Esophagus squamous epithelium (tissue), 5 donors: Measurements from ENCODE around the gene SNX12. TPM values are rescaled to one million over a fixed set of nuclear protein-coding genes. Genes with fewer than 3 reads are reported as not detected.

Experiments used
- DNase-seq: peaks from one replicate; lab custom pipeline; 2025; lab: John Stamatoyannopoulos, UW
- H3K27ac ChIP-seq, 4 donors: fragments of 200-600 bp; sonication (generic); one replicate each; pipeline ENCODE4 v1.5.1; 2016 to 2019; ENCODE audit warnings: mild to moderate bottlenecking in 1 of 4
- H3K27me3 ChIP-seq, 4 donors: fragments of 200-600 bp; sonication (generic); 1 replicate in 3 of 4; 2 replicates in 1 of 4; pipeline versions ENCODE4 v1.5.1 to v1.6.0; 2017 to 2021; ENCODE audit warnings: antibody characterized with exemption in 1 of 4
- H3K36me3 ChIP-seq, 3 donors: fragments of 200-600 bp; sonication (generic); one replicate each; pipeline ENCODE4 v1.5.1; 2016 to 2019
- H3K4me1 ChIP-seq, 3 donors: fragments of 200-600 bp; sonication (generic); one replicate each; pipeline ENCODE4 v1.5.1; 2017 to 2019
- H3K4me3 ChIP-seq, 4 donors: fragments of 200-600 bp; sonication (generic); 1 replicate in 3 of 4; 2 replicates in 1 of 4; pipeline ENCODE4 v1.5.1; 2016 to 2019; ENCODE audit warnings: mild to moderate bottlenecking in 2 of 4, moderate library complexity in 1 of 4
- H3K9me3 ChIP-seq, 3 donors: fragments of 200-600 bp; sonication (generic); one replicate each; pipeline ENCODE4 v1.5.1; 2016 to 2019
- POLR2A ChIP-seq, 4 donors: fragments of 450-650 bp; IDR thresholded peaks; one replicate each; pipeline ENCODE4 v1.6.1; 2017; ENCODE audit warnings: antibody characterized with exemption in 4 of 4, mild to moderate bottlenecking in 4 of 4, moderate library complexity in 3 of 4
- WGBS, 2 donors: methylation state at CpG; one replicate each; pipeline ENCODE4 v1.1.5; 2018; 5-methylcytosine and 5-hydroxymethylcytosine counted together
- intact Hi-C: fragments of 100-400 bp; cut with DNase I; formaldehyde crosslinking; loops from one replicate; pipeline ENCODE4 v1.15.0; 2022
- total RNA-seq, 4 donors: library from RNA; depleted of rRNA; stranded (reverse); fragments of >200 nt; gene quantifications; one replicate each; pipeline ENCODE4 v1.1.0, GENCODE V29; 2016
- TF ChIP-seq, protein P1 (sequence below), 6 experiments: fragments of 450-650 bp in 4 of 6; fragments of 200-600 bp in 2 of 6; sonication (generic) in 2 of 6; IDR thresholded peaks; one replicate each; pipeline ENCODE4 v1.5.1; 2016 to 2019; ENCODE audit warnings: antibody characterized with exemption in 6 of 6, mild to moderate bottlenecking in 4 of 6, moderate library complexity in 4 of 6
- donor health status: DM: yes; HTN: yes; CAD: no.

SNX12 gene
- 10 to 100 TPM; 39.6 to 54.1 (median 43.7) TPM for total RNA-seq

- peaks cover 0 to 2% (median 0%) of the 10 kb centered on the region in 4 donors for H3K27me3 ChIP-seq
- intact Hi-C loops = no loop called here
- H3K4me1 ChIP-seq = peaks cover 0 to 25% (median 6%) of the 10 kb centered on the region in 3 donors
- H3K9me3 ChIP-seq = no peaks in the 10 kb centered on the region
- WGBS, 2 donors = 0 to 55% methylated on average over 2 to 17 of the region's 73 CpGs
- peak within 1 kb of the TSS; percentile 82 to 92 (median 92) for H3K27ac ChIP-seq
- no peaks in the 10 kb centered on the region for H3K36me3 ChIP-seq
- peak; percentile 58 for DNase-seq
- H3K4me3 ChIP-seq = peak within 1 kb of the TSS; percentile 47 to 79 (median 64)
- TF ChIP-seq, protein P1, sequence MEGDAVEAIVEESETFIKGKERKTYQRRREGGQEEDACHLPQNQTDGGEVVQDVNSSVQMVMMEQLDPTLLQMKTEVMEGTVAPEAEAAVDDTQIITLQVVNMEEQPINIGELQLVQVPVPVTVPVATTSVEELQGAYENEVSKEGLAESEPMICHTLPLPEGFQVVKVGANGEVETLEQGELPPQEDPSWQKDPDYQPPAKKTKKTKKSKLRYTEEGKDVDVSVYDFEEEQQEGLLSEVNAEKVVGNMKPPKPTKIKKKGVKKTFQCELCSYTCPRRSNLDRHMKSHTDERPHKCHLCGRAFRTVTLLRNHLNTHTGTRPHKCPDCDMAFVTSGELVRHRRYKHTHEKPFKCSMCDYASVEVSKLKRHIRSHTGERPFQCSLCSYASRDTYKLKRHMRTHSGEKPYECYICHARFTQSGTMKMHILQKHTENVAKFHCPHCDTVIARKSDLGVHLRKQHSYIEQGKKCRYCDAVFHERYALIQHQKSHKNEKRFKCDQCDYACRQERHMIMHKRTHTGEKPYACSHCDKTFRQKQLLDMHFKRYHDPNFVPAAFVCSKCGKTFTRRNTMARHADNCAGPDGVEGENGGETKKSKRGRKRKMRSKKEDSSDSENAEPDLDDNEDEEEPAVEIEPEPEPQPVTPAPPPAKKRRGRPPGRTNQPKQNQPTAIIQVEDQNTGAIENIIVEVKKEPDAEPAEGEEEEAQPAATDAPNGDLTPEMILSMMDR (IDR thresholded peaks at IDR 0.05) = peak in 4 of 6 experiments; percentile 35 to 75 (median 71)
- TF ChIP-seq POLR2A (IDR thresholded peaks at IDR 0.05) = peak in 1 of 4 donors; percentile 58
These were observed at the start of gene SNX12 for GRCh38 chrX:71068044-71068918. SNX12 (minus strand) TSS chrX:71068334; CDS start chrX:71068306, 28 bp downstream.

- no peak for TF ChIP-seq POLR2A (IDR thresholded peaks at IDR 0.05)
- TF ChIP-seq, protein P1 (IDR thresholded peaks at IDR 0.05) = no peak
- 80 to 81% methylated on average over 2 to 8 of the region's 10 CpGs for WGBS, 2 donors
- no peak for DNase-seq
- Histone ChIP-seq H3K27me3 (no peaks in the 10 kb centered on the region), H3K9me3 (no peaks in the 10 kb centered on the region), H3K4me3 (no peak overlapping the region), H3K36me3 (peaks cover 0 to 20% (median 0%) of the 10 kb centered on the region in 3 donors), H3K4me1 (peaks cover 0 to 19% (median 4%) of the 10 kb centered on the region in 3 donors), H3K27ac (peak overlapping the region in 1 of 4 donors; percentile 90)
- intact Hi-C loops = no loop called here
These were observed 49.2 kb upstream of the SNX12 start for GRCh38 chrX:71117358-71117757.

GRCh38 chrX:71111921-71112431 is 43.8 kb upstream of the SNX12 start:
- H3K27ac ChIP-seq = peak overlapping the region; percentile 45 to 69 (median 56)
- no peaks in the 10 kb centered on the region for H3K36me3 ChIP-seq
- DNase-seq = no peak
- TF ChIP-seq, protein P1 (IDR thresholded peaks at IDR 0.05) = no peak
- TF ChIP-seq POLR2A (IDR thresholded peaks at IDR 0.05) = no peak
- H3K9me3 ChIP-seq = no peaks in the 10 kb centered on the region
- WGBS, 2 donors = 47 to 48% methylated on average over 5 of the region's 5 CpGs
- H3K27me3 ChIP-seq = no peaks in the 10 kb centered on the region
- intact Hi-C loops = no loop called here
- H3K4me1 ChIP-seq = no peaks in the 10 kb centered on the region
- H3K4me3 ChIP-seq = peak overlapping the region in 2 of 4 donors; percentile 24 to 52

DNA sequence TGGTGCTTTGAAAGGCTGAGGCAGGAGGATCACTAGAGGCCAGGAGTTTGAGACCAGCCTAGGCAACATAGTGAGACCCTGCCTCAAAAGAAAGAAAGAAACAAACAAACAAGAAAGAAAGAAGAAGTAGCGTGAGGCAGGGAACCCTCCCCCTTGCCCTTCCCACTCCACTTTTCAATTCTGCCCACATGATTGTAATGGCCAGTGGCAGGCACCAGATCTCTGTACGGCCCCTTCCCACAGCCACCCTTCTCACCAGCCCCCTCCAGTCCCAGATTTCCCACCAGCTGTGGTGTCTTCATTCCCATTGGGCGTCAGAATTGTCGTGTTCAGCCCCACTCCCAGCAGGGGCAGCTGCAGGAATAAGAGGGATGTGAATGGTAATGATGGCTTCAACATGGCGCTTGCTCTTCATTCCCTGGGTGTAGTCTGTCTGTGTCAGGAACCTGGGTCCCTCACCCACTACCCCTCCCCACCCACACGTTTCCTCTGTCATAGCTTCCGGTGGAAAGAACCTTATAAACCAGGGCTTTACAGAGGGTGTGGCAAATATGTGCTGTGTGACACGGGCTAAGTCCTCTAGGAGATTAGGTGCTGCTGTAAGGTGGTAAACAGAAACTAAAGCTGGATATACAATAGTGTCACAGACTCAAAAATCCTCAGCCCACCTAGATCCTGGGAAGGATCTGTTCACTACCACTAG is 43.2 kb upstream of the SNX12 start, which contains the start of gene IL2RG:
Gene IL2RG, minus strand, starts transcription at position 437 of the 703 bp plus-strand sequence. Its CDS starts 38 bp downstream, at position 399.
- Histone ChIP-seq H3K4me3 (peak within 1 kb of the TSS in 3 of 4 donors; percentile 0 to 52 (median 24)), H3K27ac (peak within 1 kb of the TSS; percentile 45 to 69 (median 56)), H3K36me3 (no peaks in the 10 kb centered on the region), H3K9me3 (no peaks in the 10 kb centered on the region), H3K27me3 (no peaks in the 10 kb centered on the region), H3K4me1 (no peaks in the 10 kb centered on the region)
- intact Hi-C loops = no loop called here
- peak; percentile 6 for DNase-seq
- TF ChIP-seq POLR2A (IDR thresholded peaks at IDR 0.05) = peak in 2 of 4 donors; percentile 37 to 80
- TF ChIP-seq, protein P1 (IDR thresholded peaks at IDR 0.05) = no peak
- WGBS, 2 donors = 50 to 69% methylated on average over 2 to 8 of the region's 8 CpGs
